ENCODE data around the gene LPIN2. TPM values are rescaled to one million over a fixed set of nuclear protein-coding genes. Genes with fewer than 3 reads are reported as not detected.

Gene LPIN2
- total RNA-seq, 1 donor from 2014 or later, result 44.9 TPM

DNA sequence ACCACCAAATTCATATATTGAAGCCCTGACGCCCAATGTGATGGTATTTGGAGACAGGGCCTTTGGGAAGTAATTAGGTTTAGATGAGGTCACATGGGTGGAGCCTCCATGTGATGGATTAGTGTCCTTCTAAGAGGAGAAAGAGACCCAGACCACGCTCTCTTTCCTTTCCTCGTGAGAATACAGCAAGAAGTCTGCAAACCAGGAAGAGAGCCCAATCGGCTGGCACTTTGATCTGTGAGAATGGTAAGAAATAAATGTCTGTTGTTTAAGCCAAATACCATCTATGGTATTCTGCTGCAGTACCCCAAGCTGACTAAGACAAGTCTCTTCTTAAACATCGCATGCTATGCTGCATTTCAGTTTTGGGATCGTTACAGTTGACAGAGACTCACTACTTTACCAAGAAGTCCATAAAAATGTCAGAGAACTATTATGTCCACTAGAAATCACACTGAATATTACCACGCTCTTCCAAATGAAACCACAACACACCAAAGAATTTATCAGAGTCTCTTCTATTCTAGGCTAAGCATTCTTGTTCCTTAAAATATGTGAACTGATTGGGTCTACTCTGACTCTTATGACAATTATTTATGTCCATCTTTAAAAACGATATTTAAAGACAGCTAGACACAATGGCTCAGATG, 48.5 kb downstream of the LPIN2 start:
- Mint-ChIP-seq H3K4me1 (peaks cover 44% of the 10 kb centered on the region), H3K27me3 (ENCODE audit: low read depth) (no peaks in the 10 kb centered on the region), H3K36me3 (peaks cover 6% of the 10 kb centered on the region), H3K4me3 (no peak overlapping the region), H3K27ac (no peak overlapping the region), H3K9me3 (no peaks in the 10 kb centered on the region)
- DNase-seq (ENCODE audit: low spot score in 2 of 2, unreplicated experiment in 2 of 2), result no peak
- TF ChIP-seq, protein P1, sequence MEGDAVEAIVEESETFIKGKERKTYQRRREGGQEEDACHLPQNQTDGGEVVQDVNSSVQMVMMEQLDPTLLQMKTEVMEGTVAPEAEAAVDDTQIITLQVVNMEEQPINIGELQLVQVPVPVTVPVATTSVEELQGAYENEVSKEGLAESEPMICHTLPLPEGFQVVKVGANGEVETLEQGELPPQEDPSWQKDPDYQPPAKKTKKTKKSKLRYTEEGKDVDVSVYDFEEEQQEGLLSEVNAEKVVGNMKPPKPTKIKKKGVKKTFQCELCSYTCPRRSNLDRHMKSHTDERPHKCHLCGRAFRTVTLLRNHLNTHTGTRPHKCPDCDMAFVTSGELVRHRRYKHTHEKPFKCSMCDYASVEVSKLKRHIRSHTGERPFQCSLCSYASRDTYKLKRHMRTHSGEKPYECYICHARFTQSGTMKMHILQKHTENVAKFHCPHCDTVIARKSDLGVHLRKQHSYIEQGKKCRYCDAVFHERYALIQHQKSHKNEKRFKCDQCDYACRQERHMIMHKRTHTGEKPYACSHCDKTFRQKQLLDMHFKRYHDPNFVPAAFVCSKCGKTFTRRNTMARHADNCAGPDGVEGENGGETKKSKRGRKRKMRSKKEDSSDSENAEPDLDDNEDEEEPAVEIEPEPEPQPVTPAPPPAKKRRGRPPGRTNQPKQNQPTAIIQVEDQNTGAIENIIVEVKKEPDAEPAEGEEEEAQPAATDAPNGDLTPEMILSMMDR (IDR thresholded peaks at IDR 0.05; ENCODE audit: unreplicated experiment), result no peak

Other genes starting within 250 kb of the LPIN2 start
- 30.2 to 31.3 TPM (median 30.2 TPM) in 3 replicates for gene EMILIN2, start 166.1 kb downstream of the LPIN2 start, total RNA-seq
- gene MYOM1, start 206.8 kb upstream of the LPIN2 start, total RNA-seq, result 1.2 to 2.8 TPM (median 2.1 TPM) in 3 replicates
- gene MYL12A, start 234.7 kb upstream of the LPIN2 start, total RNA-seq, result 217 to 222 TPM (median 220 TPM) in 3 replicates
- gene MYL12B, start 249.0 kb upstream of the LPIN2 start, total RNA-seq, result 195 to 225 TPM (median 215 TPM) in 3 replicates